ENCODE results near the gene LUC7L3. TPM values are rescaled to one million over a fixed set of nuclear protein-coding genes. Genes with fewer than 3 reads are reported as not detected.

The LUC7L3 gene
- total RNA-seq, 2 donors from 2014 or later = 71.2 to 85.6 TPM

DNA sequence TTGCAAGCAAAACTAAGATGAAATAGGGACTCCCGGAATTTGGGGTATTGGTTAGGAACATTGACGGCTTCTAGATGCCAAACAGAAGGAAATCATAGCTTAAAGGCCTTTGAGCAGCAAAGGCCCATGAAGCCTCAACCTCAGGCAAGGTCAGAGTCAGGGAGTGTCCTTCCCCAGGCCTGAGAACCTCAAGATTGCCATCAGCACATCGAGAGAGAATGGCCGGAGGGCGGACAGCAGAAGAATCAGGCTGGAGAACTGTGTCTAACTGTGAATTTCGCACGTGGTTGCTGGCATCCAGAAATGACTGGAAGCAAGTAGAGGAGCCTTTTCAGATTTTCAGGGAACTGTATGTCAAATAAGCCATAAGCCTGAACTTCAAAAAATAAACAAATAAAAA, 72.7 kb downstream of the LUC7L3 start:
- Histone ChIP-seq H3K36me3 (replicated peaks in 1 of 2; ENCODE audit: insufficient read depth in 1 of 2, low read depth in 2 of 2) (no peaks in the 10 kb centered on the region), H3K27ac (no peak overlapping the region), H3K4me1 (peaks cover under 1% of the 10 kb centered on the region), H3K9me3 (no peaks in the 10 kb centered on the region), H3K27me3 (no peaks in the 10 kb centered on the region), H3K4me3 (no peak overlapping the region)
- intact Hi-C loops (cut with DNase I) = no loop called here
- ATAC-seq = no peak
- TF ChIP-seq POLR2A (IDR thresholded peaks at IDR 0.05) = no peak
- no peak for TF ChIP-seq CTCF (IDR thresholded peaks at IDR 0.05)
- WGBS, 2 donors = 86% methylated on average over 7 of the region's 7 CpGs
- DNase-seq = no peak

DNA sequence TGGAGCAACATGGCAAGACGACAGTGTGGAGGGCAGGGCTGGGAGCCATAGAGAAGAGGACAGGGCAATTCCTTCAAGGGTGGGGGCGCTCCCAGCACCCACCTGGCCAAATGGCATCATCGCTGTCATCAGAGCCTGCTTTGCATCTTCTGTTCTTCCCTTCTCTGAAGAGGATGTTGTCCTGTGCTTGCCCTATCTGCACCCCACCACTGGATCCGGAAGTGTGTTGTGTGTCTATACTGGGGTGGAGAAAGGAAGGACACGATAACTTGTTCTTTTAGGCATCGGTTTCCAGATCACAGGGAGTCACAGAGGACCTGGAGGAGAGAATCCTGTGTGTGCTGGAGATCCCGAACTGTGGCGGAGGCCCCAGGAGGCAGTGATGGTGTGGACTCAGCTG, 73.6 kb downstream of the LUC7L3 start:
- H3K36me3 ChIP-seq (replicated peaks in 1 of 2; ENCODE audit: insufficient read depth in 1 of 2, low read depth in 2 of 2) = no peaks in the 10 kb centered on the region
- no peaks in the 10 kb centered on the region for H3K9me3 ChIP-seq
- H3K4me3 ChIP-seq = no peak overlapping the region
- intact Hi-C loops (cut with DNase I) = no loop called here
- no peak for ATAC-seq
- H3K27ac ChIP-seq = no peak overlapping the region
- H3K27me3 ChIP-seq = no peaks in the 10 kb centered on the region
- WGBS, 2 donors = 93 to 96% methylated on average over 8 of the region's 8 CpGs
- DNase-seq = no peak
- TF ChIP-seq CTCF (IDR thresholded peaks at IDR 0.05) (no peak), POLR2A (IDR thresholded peaks at IDR 0.05) (no peak)
- peaks cover 5% of the 10 kb centered on the region for H3K4me1 ChIP-seq

GRCh38 chr17:50794361-50794760, 75.0 kb downstream of the LUC7L3 start:
- Histone ChIP-seq H3K27ac (no peak overlapping the region), H3K9me3 (no peaks in the 10 kb centered on the region), H3K4me3 (no peak overlapping the region), H3K27me3 (no peaks in the 10 kb centered on the region), H3K36me3 (replicated peaks in 1 of 2; ENCODE audit: insufficient read depth in 1 of 2, low read depth in 2 of 2) (no peaks in the 10 kb centered on the region), H3K4me1 (peaks cover 5% of the 10 kb centered on the region)
- no peak for DNase-seq
- no peak for TF ChIP-seq CTCF (IDR thresholded peaks at IDR 0.05)
- no peak for TF ChIP-seq POLR2A (IDR thresholded peaks at IDR 0.05)
- intact Hi-C loops (cut with DNase I) = no loop called here
- ATAC-seq = no peak
- whole genome bisulfite sequencing, 2 donors = 93 to 98% methylated on average over 6 of the region's 6 CpGs

DNA sequence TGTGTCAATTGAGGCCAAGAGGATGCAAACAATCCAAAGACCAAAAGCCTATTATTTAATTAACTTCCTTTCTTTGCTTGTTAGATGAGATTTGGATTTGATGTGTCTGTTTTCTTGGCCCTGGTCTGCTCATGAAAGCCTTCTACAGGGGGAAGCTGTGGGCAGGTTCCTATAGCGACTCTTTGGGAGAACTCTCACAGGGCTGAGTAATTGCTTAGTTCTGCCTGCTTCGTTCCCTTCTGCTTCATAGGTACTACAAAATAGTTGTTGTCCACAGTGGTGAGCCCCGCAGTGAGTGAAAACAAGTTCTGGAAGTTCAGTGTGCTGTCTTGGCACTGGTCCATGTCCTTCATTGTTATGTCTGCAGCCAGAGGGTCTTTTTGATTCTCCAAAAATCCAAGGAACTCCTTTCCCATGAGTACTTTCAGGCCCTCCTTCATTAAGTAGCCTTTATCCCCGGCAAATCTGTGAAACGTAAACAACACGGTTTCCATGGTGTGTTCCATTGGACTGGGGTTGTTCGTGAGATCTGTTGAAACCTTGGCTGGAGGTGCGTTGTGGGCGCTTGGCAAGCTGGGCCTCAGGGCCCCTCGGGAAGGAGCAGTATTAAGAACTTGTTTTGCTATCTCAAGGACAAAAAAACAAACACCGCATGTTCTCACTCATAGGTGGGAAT, 77.9 kb downstream of the LUC7L3 start:
- no peak for DNase-seq

More for the DNA sequence above, 77.9 kb downstream of the LUC7L3 start:
- H3K27me3 ChIP-seq = no peaks in the 10 kb centered on the region
- intact Hi-C loops (cut with DNase I) = no loop called here
- H3K4me3 ChIP-seq = no peak overlapping the region
- no peak for TF ChIP-seq POLR2A (IDR thresholded peaks at IDR 0.05)
- TF ChIP-seq CTCF (IDR thresholded peaks at IDR 0.05) = no peak
- H3K4me1 ChIP-seq = peaks cover 5% of the 10 kb centered on the region
- WGBS, 2 donors = 47 to 55% methylated on average over 8 to 11 of the region's 11 CpGs
- no peaks in the 10 kb centered on the region for H3K36me3 ChIP-seq (replicated peaks in 1 of 2; ENCODE audit: insufficient read depth in 1 of 2, low read depth in 2 of 2)
- no peak overlapping the region for H3K27ac ChIP-seq
- no peaks in the 10 kb centered on the region for H3K9me3 ChIP-seq
- peak; percentile 21 for ATAC-seq

Data from body of pancreas (tissue), 4 donors.